Loucy (cell line): ENCODE measurements around the gene ARR3.

Experiments used
- H2AFZ ChIP-seq: fragments of 200-600 bp; sonication (generic); 2 replicates; pipeline ENCODE4 v1.6.0; 2016; ENCODE audit warnings: antibody characterized with exemption, mild to moderate bottlenecking, low read length, moderate library complexity
- H3F3A ChIP-seq: fragments of 200-600 bp; 2 replicates; pipeline ENCODE4 v1.6.0; 2016; ENCODE audit warnings: antibody characterized with exemption, low read depth, mild to moderate bottlenecking
- H3K27me3 ChIP-seq: fragments of 200-600 bp; sonication (generic); 2 replicates; pipeline ENCODE4 v1.6.1; 2014; ENCODE audit warnings: low read length, mild to moderate bottlenecking; ENCODE audit not compliant: insufficient read depth, poor library complexity, severe bottlenecking
- H3K36me3 ChIP-seq: fragments of 200-600 bp; sonication (generic); 2 replicates; pipeline ENCODE4 v1.6.1; 2016; ENCODE audit warnings: low read length; ENCODE audit not compliant: insufficient read depth
- H3K4me1 ChIP-seq: fragments of 200-600 bp; sonication (generic); 2 replicates; pipeline ENCODE4 v1.5.1; 2014; ENCODE audit warnings: low read length, mild to moderate bottlenecking; ENCODE audit not compliant: insufficient read depth, poor library complexity, severe bottlenecking
- H3K4me2 ChIP-seq: fragments of 200-600 bp; sonication (generic); 2 replicates; pipeline ENCODE4 v1.6.0; 2014; ENCODE audit warnings: antibody characterized with exemption, low read length, low read depth, mild to moderate bottlenecking; ENCODE audit not compliant: poor library complexity, severe bottlenecking
- H3K4me3 ChIP-seq: fragments of 200-600 bp; sonication (generic); 2 replicates; pipeline ENCODE4 v1.5.1; 2014; ENCODE audit warnings: low read length, mild to moderate bottlenecking, mixed read lengths; ENCODE audit not compliant: poor library complexity, severe bottlenecking
- H3K79me2 ChIP-seq: fragments of 200-600 bp; sonication (generic); 2 replicates; pipeline ENCODE4 v1.6.1; 2014; ENCODE audit warnings: low read length; ENCODE audit not compliant: insufficient read depth
- H3K9ac ChIP-seq: fragments of 200-600 bp; sonication (generic); 2 replicates; pipeline ENCODE4 v1.6.0; 2014; ENCODE audit warnings: mild to moderate bottlenecking, low read depth, low read length, moderate library complexity; ENCODE audit not compliant: poor library complexity, severe bottlenecking
- H3K9me2 ChIP-seq: fragments of 200-600 bp; sonication (generic); replicated peaks from 2 replicates; pipeline ENCODE4 v1.6.1; 2016; ENCODE audit warnings: low read depth, low read length, mixed read lengths
- H3K9me3 ChIP-seq: fragments of 200-600 bp; sonication (generic); 2 replicates; pipeline ENCODE4 v1.6.1; 2014; ENCODE audit warnings: mild to moderate bottlenecking, antibody characterized with exemption, low read length, low read depth; ENCODE audit not compliant: insufficient read depth
- H4K20me1 ChIP-seq: fragments of 200-600 bp; sonication (generic); 2 replicates; pipeline ENCODE4 v1.6.0; 2014; ENCODE audit warnings: antibody characterized with exemption, low read length, mild to moderate bottlenecking; ENCODE audit not compliant: insufficient read depth, poor library complexity, severe bottlenecking
- EZH2phosphoT487 ChIP-seq: fragments of 200-600 bp; IDR thresholded peaks from 2 replicates; pipeline ENCODE4 v1.6.1; 2018; ENCODE audit warnings: antibody characterized with exemption, mild to moderate bottlenecking, moderate library complexity, borderline replicate concordance
- TF ChIP-seq, protein P1 (sequence below): fragments of 200-600 bp; sonication (generic); conservative IDR thresholded peaks from 2 replicates; pipeline ENCODE4 v1.5.1; 2014; ENCODE audit warnings: mild to moderate bottlenecking, antibody characterized with exemption, low read length

ARR3 gene

DNA sequence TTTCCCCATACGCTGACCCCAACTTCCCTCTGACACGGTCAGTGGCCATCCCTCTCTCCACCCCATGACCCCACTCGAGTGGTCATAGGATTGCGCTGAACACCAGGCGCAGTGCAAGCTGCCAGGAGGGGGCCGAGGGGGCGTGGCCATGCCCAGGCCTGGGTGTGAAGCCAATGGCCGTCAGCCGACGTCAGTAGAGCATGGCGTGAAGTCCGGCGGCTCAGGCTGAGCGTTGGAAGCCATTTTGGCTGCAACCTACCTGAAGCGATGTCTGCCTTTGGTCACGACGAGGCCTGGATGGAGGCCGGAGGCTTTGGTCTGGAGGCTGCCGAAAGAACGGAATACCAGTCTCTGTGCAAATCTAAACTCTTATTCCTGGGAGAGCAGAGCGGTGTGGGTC lies 13.8 kb downstream of the ARR3 start, which contains the start of gene RAB41:
TSS of gene RAB41 (plus strand) at position 222 of the 400 bp plus-strand sequence. CDS start at position 268, 46 bp downstream.
- H3K36me3 ChIP-seq = no peaks in the 10 kb centered on the region
- no peak within 1 kb of the TSS for H3K4me2 ChIP-seq
- H3K27me3 ChIP-seq = no peaks in the 10 kb centered on the region
- H4K20me1 ChIP-seq = no peaks in the 10 kb centered on the region
- no peak for TF ChIP-seq EZH2phosphoT487
- TF ChIP-seq, protein P1, sequence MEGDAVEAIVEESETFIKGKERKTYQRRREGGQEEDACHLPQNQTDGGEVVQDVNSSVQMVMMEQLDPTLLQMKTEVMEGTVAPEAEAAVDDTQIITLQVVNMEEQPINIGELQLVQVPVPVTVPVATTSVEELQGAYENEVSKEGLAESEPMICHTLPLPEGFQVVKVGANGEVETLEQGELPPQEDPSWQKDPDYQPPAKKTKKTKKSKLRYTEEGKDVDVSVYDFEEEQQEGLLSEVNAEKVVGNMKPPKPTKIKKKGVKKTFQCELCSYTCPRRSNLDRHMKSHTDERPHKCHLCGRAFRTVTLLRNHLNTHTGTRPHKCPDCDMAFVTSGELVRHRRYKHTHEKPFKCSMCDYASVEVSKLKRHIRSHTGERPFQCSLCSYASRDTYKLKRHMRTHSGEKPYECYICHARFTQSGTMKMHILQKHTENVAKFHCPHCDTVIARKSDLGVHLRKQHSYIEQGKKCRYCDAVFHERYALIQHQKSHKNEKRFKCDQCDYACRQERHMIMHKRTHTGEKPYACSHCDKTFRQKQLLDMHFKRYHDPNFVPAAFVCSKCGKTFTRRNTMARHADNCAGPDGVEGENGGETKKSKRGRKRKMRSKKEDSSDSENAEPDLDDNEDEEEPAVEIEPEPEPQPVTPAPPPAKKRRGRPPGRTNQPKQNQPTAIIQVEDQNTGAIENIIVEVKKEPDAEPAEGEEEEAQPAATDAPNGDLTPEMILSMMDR = no peak
- no peaks in the 10 kb centered on the region for H3K9me3 ChIP-seq
- no peaks in the 10 kb centered on the region for H3K4me1 ChIP-seq
- no peaks in the 10 kb centered on the region for H3K9me2 ChIP-seq
- no peaks in the 10 kb centered on the region for H3F3A ChIP-seq
- no peak within 1 kb of the TSS for H3K4me3 ChIP-seq
- no peak within 1 kb of the TSS for H3K9ac ChIP-seq
- H3K79me2 ChIP-seq = no peaks in the 10 kb centered on the region
- no peak within 1 kb of the TSS for H2AFZ ChIP-seq

DNA sequence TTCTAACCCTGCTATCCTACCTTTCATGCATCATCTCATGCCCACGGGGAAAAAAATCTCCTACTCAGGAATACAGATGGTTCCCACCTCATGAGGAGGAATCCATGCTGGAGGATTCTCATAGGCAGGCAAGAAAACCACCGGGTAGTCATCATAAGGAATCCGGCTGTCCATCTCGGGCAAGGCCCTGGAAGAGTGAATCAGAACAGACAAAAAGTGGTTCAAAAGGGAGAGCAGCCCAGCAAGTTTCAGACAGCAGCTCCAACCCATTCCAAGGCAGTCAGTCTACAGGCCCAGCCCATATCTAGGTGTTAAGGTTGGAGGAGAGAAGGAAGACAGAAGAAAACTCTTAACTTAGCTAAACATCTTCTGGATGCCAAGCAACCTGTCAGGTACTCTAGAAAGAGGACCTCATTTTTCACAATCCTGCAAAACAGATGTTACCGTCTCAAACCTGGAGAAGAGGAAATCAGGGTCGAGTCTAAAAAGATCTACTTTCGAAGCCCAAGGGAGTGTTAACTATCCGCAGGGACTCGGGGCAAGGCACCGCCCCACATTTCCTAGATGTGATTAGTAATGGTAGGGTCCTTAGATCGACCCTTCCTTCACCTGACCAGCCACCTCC lies 21.1 kb downstream of the ARR3 start:
- H3K27me3 ChIP-seq = no peaks in the 10 kb centered on the region
- H3K4me2 ChIP-seq = peak overlapping the region; percentile 90
- H3K36me3 ChIP-seq = no peaks in the 10 kb centered on the region
- peaks cover 47% of the 10 kb centered on the region for H3K79me2 ChIP-seq
- H3K4me3 ChIP-seq = peak overlapping the region; percentile 94
- no peaks in the 10 kb centered on the region for H3K9me3 ChIP-seq
- H3K4me1 ChIP-seq = peaks cover 18% of the 10 kb centered on the region
- H2AFZ ChIP-seq = peak overlapping the region; percentile 88
- TF ChIP-seq, protein P1 = no peak
- no peak for TF ChIP-seq EZH2phosphoT487
- H3F3A ChIP-seq = no peaks in the 10 kb centered on the region
- H3K9ac ChIP-seq = peak overlapping the region; percentile 85
- H4K20me1 ChIP-seq = no peaks in the 10 kb centered on the region
- H3K9me2 ChIP-seq = no peaks in the 10 kb centered on the region

DNA sequence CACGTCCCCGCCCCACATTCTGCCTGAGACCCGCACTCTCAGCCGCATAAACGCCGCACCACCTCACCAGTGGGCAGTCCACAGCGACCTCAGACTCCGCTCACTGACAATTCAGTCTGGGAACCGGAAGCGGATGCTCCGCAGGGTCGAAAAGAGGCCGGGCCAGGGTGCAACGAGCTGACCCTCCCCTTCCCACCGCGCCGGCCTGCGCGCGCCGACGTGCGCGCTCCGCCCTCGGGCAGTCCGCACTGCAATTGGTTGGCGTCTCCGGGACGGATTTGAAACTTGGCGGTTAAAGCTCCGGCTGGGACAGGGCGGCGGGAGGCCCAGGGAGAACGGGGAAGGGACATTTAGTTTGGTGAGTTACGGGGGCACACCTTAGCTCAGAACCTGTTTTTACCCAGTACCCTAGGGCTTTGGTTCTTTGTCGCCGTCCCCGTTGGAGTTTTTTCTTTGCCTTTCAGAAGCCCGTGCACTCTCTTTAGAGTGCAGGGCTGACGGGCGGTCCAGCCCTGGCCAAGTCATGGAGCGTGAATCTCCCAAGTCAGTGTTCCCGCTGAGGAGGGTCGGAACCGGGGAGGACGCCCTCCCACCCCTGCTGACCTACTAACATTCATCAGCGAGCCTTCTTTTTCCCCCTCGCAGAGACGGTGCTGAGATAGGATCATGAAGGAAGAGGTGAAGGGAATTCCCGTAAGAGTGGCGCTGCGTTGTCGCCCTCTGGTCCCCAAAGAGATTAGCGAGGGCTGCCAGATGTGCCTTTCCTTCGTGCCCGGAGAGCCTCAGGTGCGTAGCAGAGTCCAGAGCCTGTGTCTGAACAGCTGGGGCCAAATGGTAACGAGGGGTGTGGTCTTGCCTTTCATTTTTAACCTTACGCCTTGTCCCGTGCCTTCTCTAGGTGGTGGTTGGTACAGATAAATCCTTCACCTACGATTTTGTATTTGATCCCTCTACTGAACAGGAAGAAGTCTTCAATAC lies 21.9 kb downstream of the ARR3 start, which contains the start of the genes KIF4A and PDZD11:
TSS of gene KIF4A (plus strand) at position 312 of the 978 bp plus-strand sequence. CDS start at position 667, 355 bp downstream.
TSS of gene PDZD11 (minus strand) at position 135 of the 978 bp plus-strand sequence. CDS start 586 bp downstream, outside the sequence.
- no peaks in the 10 kb centered on the region for H3K9me2 ChIP-seq
- TF ChIP-seq EZH2phosphoT487 = no peak
- TF ChIP-seq, protein P1 = no peak
- peak within 1 kb of the TSS; percentile 88 for H2AFZ ChIP-seq
- H3K4me3 ChIP-seq = peak within 1 kb of the TSS; percentile 94
- H4K20me1 ChIP-seq = no peaks in the 10 kb centered on the region
- no peaks in the 10 kb centered on the region for H3K36me3 ChIP-seq
- peak within 1 kb of the TSS; percentile 90 for H3K4me2 ChIP-seq
- H3F3A ChIP-seq = no peaks in the 10 kb centered on the region
- peak within 1 kb of the TSS; percentile 85 for H3K9ac ChIP-seq
- H3K79me2 ChIP-seq = peaks cover 55% of the 10 kb centered on the region
- H3K4me1 ChIP-seq = peaks cover 18% of the 10 kb centered on the region
- no peaks in the 10 kb centered on the region for H3K27me3 ChIP-seq
- no peaks in the 10 kb centered on the region for H3K9me3 ChIP-seq
